Measurements from ENCODE around the gene IAPP. TPM values are rescaled to one million over a fixed set of nuclear protein-coding genes. Genes with fewer than 3 reads are reported as not detected.

Gene IAPP
- not detected for total RNA-seq
- not detected for polyA plus RNA-seq
- long read RNA-seq, donor 1 = 0 reads
- long read RNA-seq, donor 2 = 0 reads
- long read RNA-seq, donor 3 = 0 reads

GRCh38 chr12:21372602-21373001 lies at the start of gene IAPP:
Gene IAPP, plus strand, starts transcription at chr12:21372902. Its CDS starts 450 bp downstream, at chr12:21373352.
- no peaks in the 10 kb centered on the region for H3K36me3 ChIP-seq
- no peak for ATAC-seq
- no peak within 1 kb of the TSS for H3K4me3 ChIP-seq
- H3K9me3 ChIP-seq = no peaks in the 10 kb centered on the region
- H3K27me3 ChIP-seq = no peaks in the 10 kb centered on the region
- no peak for TF ChIP-seq CTCF (IDR thresholded peaks at IDR 0.05)
- no peak for TF ChIP-seq POLR2A (IDR thresholded peaks at IDR 0.05)
- intact Hi-C loops (cut with DNase I) = no loop called here
- no peak for DNase-seq
- no peak within 1 kb of the TSS for H3K27ac ChIP-seq
- 76 to 85% (median 81%) methylated on average over 2 of the region's 2 CpGs for WGBS, 4 donors
- no peaks in the 10 kb centered on the region for H3K4me1 ChIP-seq

- peaks cover 0 to 24% (median 11%) of the 10 kb centered on the region in 12 donors for H3K9me3 ChIP-seq
- DNase-seq (no peak), ATAC-seq (no peak)
- H3K27ac ChIP-seq = no peak overlapping the region
- H3K36me3 ChIP-seq = no peaks in the 10 kb centered on the region
- no peak overlapping the region for H3K4me3 ChIP-seq
- TF ChIP-seq CTCF (IDR thresholded peaks at IDR 0.05) (no peak), POLR2A (IDR thresholded peaks at IDR 0.05) (no peak)
- 32 to 43% (median 37%) methylated on average over 2 of the region's 2 CpGs for WGBS, 4 donors
- no peaks in the 10 kb centered on the region for H3K27me3 ChIP-seq
- no peaks in the 10 kb centered on the region for H3K4me1 ChIP-seq
- intact Hi-C loops (cut with DNase I) = no loop called here
Observed at GRCh38 chr12:21323736-21324135, 49.0 kb upstream of the IAPP start.

- no peak for ATAC-seq
- 25 to 33% (median 29%) methylated on average over 1 of the region's 1 CpG for WGBS, 4 donors
Observed at GRCh38 chr12:21324551-21324950, 48.2 kb upstream of the IAPP start.

GRCh38 chr12:21328578-21328977 lies 44.1 kb upstream of the IAPP start:
- no peak for ATAC-seq
- no peaks in the 10 kb centered on the region for H3K36me3 ChIP-seq
- no peak overlapping the region for H3K4me3 ChIP-seq
- H3K27ac ChIP-seq = no peak overlapping the region
- no peak for DNase-seq
- intact Hi-C loops (cut with DNase I) = no loop called here
- H3K9me3 ChIP-seq = peaks cover 0 to 39% (median 17%) of the 10 kb centered on the region in 12 donors
- TF ChIP-seq CTCF (IDR thresholded peaks at IDR 0.05) = no peak
- no peak for TF ChIP-seq POLR2A (IDR thresholded peaks at IDR 0.05)
- no peaks in the 10 kb centered on the region for H3K27me3 ChIP-seq
- H3K4me1 ChIP-seq = no peaks in the 10 kb centered on the region

More at GRCh38 chr12:21324551-21324950, 48.2 kb upstream of the IAPP start:
- DNase-seq = no peak
- Histone ChIP-seq H3K4me3 (no peak overlapping the region), H3K9me3 (peaks cover 0 to 28% (median 11%) of the 10 kb centered on the region in 12 donors), H3K4me1 (no peaks in the 10 kb centered on the region), H3K27ac (no peak overlapping the region), H3K36me3 (no peaks in the 10 kb centered on the region), H3K27me3 (no peaks in the 10 kb centered on the region)
- TF ChIP-seq POLR2A (IDR thresholded peaks at IDR 0.05) (no peak), CTCF (IDR thresholded peaks at IDR 0.05) (no peak)
- intact Hi-C loops (cut with DNase I) = no loop called here
